Measurements from ENCODE around the gene DUSP11.
"Not testable (repeated sequence)": the region's sequence is repeated elsewhere in the genome, so short reads cannot be mapped to it uniquely, and the experiment has no call there.

DUSP11 gene

DNA sequence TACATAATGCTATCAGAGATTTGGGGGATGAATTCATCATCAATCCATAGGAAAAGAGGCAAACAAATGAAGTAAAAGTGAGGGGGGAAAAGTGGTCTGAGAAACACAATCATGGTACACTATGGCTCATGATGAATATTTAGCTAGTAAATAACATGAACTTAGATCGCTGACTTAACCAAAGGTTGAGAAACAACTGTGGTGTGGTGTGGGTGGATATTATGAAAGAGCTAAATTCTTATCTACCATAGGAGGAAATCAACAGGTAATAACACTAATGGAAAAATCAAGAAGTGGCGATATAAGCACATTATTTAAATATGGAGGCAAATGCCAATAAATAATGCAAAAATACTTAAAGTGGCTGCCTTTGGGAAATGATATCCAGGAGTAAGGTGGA, 30.6 kb downstream of the DUSP11 start:
- no peaks in the 10 kb centered on the region for H3K4me1 Mint-ChIP-seq (ENCODE audit: low read depth)
- H3K4me3 Mint-ChIP-seq: no peak overlapping the region
- no peaks in the 10 kb centered on the region for H3K27me3 Mint-ChIP-seq
- peaks cover 29% of the 10 kb centered on the region for H3K36me3 Mint-ChIP-seq
- no peak overlapping the region for H3K27ac Mint-ChIP-seq
- no peaks in the 10 kb centered on the region for H3K9me3 Mint-ChIP-seq (ENCODE audit: low read depth)

DNA sequence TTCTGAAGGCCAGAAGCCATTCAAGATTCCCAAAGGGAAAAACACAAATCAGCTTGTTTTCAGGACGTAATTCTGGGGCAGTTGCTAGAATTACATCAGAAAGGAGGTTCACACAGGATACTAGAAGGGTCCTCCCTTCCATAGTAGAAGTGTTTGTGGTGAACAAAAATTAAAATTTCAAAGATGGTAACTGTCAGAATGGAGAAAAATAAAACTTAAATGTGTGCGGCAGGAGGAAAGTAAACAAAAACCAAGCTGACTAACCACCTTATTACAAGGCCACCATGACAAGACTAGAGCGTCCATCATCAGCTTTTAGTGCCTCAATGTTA, 33.1 kb downstream of the DUSP11 start:
- H3K4me1 Mint-ChIP-seq (ENCODE audit: low read depth): no peaks in the 10 kb centered on the region
- H3K9me3 Mint-ChIP-seq (ENCODE audit: low read depth): no peaks in the 10 kb centered on the region
- no peaks in the 10 kb centered on the region for H3K27me3 Mint-ChIP-seq
- peaks cover 36% of the 10 kb centered on the region for H3K36me3 Mint-ChIP-seq
- no peak overlapping the region for H3K27ac Mint-ChIP-seq
- no peak overlapping the region for H3K4me3 Mint-ChIP-seq

DNA sequence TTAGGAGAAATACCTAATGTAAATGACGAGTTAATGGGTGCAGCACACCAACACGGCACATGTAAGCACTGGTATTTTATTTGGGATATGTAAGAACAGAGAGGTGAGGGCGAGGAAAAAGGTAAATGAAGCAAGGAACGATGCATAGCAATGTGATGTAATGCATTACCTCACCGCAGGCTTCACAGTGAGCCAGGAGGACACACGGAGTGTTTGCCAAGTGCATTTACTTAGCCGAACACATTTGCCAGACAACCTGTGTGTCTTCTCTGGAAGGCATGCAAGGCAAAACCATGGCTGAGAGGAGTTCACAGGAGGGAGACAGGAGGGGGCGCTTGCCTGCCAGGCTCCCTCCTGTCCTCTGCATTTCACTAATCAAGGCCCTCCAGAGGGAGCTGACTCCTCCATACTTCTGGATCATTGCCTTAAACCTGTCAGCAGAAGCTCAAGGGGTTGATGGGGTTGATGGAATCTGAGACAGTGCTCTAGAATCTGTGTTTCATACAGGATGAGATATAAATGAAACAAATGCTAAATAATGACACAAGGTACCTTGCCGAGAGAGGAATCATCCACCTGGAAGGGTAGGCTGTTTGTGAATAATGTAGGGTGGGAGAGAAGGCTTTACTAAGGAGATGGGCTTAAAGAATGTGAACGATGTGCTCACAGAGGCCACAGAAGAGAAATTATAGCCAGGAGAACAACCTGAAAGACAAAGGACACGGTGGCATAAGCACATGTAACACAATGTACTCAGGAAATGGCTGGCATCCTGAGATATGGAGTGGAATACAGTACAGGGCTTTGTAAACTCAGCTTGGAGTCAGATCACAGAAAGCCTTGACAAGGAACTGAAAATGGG, 33.7 kb downstream of the DUSP11 start:
- Mint-ChIP-seq H3K9me3 (ENCODE audit: low read depth) (no peaks in the 10 kb centered on the region), H3K27ac (no peak overlapping the region), H3K36me3 (peaks cover 39% of the 10 kb centered on the region), H3K27me3 (no peaks in the 10 kb centered on the region), H3K4me1 (ENCODE audit: low read depth) (no peaks in the 10 kb centered on the region), H3K4me3 (no peak overlapping the region)

DNA sequence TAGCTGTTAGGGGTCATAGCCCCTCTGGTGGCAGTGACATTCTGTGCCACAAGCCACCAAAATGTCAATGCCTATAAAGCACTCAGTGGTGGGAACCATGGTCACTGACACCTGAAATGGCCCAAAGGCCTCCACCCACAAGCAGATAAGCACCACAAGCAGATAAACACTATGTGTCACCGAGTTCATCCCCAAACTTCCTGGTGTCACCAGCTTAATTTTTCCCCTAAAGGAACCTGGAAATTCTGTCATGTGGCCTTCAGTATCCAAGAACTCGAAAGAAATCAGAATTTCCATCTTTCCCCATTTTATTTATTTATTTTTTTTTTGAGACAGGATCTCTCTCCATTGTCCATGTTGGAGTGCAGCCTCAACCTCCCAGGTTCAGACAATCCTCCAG, 39.1 kb downstream of the DUSP11 start:
- H3K4me1 Mint-ChIP-seq (ENCODE audit: low read depth): peaks cover 13% of the 10 kb centered on the region
- no peak overlapping the region for H3K27ac Mint-ChIP-seq
- H3K4me3 Mint-ChIP-seq: no peak overlapping the region
- H3K9me3 Mint-ChIP-seq (ENCODE audit: low read depth): no peaks in the 10 kb centered on the region
- peaks cover 31% of the 10 kb centered on the region for H3K36me3 Mint-ChIP-seq
- H3K27me3 Mint-ChIP-seq: no peaks in the 10 kb centered on the region

DNA sequence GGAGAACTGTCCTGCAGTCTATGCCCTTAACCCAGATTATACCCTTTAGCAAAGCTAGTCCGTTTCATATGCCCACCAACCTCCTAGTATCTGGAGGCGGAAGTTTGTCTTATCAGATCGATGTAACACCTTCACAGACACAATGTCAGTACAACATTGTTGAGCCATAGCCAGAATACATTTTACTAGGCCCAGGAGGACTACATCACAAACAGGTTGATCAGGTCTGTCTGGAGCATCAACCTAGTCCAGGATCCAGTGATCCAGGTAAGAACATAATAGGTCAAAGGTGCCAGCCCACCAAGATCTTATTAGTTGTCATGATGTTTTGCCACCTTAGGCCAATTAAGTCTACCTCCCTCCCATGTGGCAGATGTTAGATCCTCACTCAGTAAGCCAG, 40.8 kb downstream of the DUSP11 start:
- Mint-ChIP-seq H3K9me3 (ENCODE audit: low read depth) (no peaks in the 10 kb centered on the region), H3K4me1 (ENCODE audit: low read depth) (peaks cover 17% of the 10 kb centered on the region), H3K27ac (no peak overlapping the region), H3K4me3 (peak overlapping the region; percentile 3), H3K27me3 (no peaks in the 10 kb centered on the region), H3K36me3 (peaks cover 20% of the 10 kb centered on the region)

DNA sequence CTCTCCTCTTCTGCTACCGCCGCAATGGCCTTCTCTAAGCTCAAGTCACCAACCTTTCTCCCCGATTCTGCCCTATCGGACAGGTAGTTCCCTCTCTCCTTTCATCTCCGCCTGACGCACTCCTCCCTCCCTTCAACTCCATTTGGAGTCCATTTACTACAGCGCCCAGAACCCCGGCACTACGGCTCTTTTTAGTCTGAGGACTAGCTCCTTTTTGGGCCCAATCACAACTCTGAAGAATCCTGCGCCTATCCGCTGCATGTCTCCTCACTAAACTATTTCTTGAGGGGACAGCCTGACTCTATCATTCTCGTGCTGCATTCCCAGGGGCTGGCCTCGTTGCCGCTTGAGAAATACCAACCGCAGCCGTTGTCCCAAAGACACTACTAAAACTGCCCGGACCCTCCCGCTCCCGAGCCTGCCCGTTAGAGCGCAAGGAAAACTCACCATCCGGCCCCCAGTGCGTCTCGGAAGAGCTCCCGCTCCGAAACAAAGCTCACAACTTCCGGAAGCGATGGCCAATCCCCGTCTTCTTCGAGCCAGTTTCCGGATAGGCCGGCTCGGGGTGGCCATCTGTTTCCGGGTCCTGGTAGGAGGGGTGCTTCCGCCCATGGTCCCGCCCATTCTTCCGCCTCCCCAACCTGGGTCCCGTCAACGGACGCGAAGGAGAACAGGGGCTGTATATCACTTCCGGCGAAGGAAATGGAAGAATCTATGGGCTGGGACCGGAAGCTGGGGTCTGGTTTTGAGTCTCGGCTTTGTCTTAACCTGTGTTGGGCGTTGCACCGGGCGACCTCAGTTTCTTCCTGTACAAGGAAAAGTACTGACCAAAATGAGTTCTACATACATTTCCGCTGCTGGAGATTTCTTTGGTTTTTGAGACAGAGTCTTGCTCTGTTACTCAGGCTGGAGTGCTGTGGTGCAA, 42.8 kb downstream of the DUSP11 start, which contains the start of gene TPRKB:
TPRKB (minus strand) TSS at position 491 of the 925 bp plus-strand sequence. CDS start 2,776 bp downstream, outside the sequence.
- peaks cover 18% of the 10 kb centered on the region for H3K36me3 Mint-ChIP-seq
- peaks cover 17% of the 10 kb centered on the region for H3K4me1 Mint-ChIP-seq (ENCODE audit: low read depth)
- peak within 1 kb of the TSS; percentile 100 for H3K4me3 Mint-ChIP-seq
- no peaks in the 10 kb centered on the region for H3K9me3 Mint-ChIP-seq (ENCODE audit: low read depth)
- peak within 1 kb of the TSS; percentile 91 for H3K27ac Mint-ChIP-seq
- H3K27me3 Mint-ChIP-seq: no peaks in the 10 kb centered on the region

DNA sequence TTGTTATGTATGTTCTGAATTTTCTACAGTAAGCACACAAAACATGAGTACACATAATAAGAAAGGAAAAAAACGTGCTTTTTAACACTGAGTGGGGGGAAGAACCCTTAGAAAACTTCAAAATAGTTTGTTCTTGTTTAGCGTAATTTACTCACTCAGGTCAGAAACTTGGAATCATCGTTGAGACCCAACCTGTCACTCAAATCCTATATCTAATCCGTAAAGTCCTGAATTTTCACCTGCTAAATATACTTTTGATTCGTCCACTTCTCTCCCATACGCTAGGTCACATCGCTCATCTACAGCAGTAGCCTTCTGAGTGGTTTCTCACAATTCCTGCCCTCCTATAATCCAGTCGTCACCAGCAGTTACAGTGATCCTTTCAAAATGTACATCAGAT, 43.5 kb downstream of the DUSP11 start:
- peak overlapping the region; percentile 100 for H3K4me3 Mint-ChIP-seq
- H3K36me3 Mint-ChIP-seq: peaks cover 15% of the 10 kb centered on the region
- no peaks in the 10 kb centered on the region for H3K9me3 Mint-ChIP-seq (ENCODE audit: low read depth)
- H3K4me1 Mint-ChIP-seq (ENCODE audit: low read depth): peaks cover 17% of the 10 kb centered on the region
- no peaks in the 10 kb centered on the region for H3K27me3 Mint-ChIP-seq
- H3K27ac Mint-ChIP-seq: peak overlapping the region; percentile 91

DNA sequence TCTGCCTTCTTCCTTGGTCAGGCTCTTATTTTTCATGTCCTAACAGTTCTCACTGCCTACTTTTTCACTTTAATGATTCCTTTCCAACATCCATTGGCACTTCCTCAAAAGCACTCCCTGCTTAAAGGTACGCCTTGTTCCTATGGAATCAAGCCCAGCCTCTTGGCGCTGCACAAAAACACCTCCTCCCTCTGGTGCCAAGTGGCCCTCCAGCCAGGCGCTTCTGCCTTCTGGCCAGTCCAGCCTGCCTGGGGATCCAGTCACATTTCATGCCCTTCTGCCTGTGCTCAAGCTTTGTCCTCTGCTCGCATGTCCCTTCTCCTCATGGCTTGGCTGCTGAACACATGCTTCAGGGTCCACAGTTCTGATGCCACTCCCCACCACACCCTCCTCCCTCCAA, 49.1 kb downstream of the DUSP11 start:
- Mint-ChIP-seq H3K9me3 (ENCODE audit: low read depth) (no peaks in the 10 kb centered on the region), H3K4me1 (ENCODE audit: low read depth) (peaks cover 3% of the 10 kb centered on the region), H3K4me3 (no peak overlapping the region), H3K27ac (no peak overlapping the region), H3K27me3 (no peaks in the 10 kb centered on the region), H3K36me3 (peaks cover 11% of the 10 kb centered on the region)

DNA sequence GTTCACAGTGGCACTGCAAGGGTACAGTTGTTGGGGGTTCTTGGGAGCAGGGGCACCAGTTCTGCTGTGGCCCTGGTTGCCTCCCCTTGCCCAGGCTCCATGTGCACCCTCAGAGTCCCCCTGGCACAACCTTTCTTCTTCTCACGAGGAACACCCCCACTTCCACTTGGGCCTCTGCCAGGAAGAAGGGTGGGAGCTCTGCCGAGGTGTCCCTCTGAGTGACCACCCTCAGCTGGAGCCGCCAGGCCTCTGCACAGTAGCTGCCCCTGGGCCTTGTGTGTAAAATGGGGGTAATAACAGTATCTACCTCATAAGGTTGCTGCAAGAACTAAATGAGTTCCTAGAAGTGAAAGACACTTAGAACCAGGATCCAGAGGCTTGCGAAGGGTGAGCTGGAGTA, 51.2 kb downstream of the DUSP11 start:
- H3K4me1 Mint-ChIP-seq (ENCODE audit: low read depth): no peaks in the 10 kb centered on the region
- H3K27me3 Mint-ChIP-seq: no peaks in the 10 kb centered on the region
- H3K4me3 Mint-ChIP-seq: no peak overlapping the region
- no peak overlapping the region for H3K27ac Mint-ChIP-seq
- no peaks in the 10 kb centered on the region for H3K9me3 Mint-ChIP-seq (ENCODE audit: low read depth)
- H3K36me3 Mint-ChIP-seq: peaks cover 11% of the 10 kb centered on the region

DNA sequence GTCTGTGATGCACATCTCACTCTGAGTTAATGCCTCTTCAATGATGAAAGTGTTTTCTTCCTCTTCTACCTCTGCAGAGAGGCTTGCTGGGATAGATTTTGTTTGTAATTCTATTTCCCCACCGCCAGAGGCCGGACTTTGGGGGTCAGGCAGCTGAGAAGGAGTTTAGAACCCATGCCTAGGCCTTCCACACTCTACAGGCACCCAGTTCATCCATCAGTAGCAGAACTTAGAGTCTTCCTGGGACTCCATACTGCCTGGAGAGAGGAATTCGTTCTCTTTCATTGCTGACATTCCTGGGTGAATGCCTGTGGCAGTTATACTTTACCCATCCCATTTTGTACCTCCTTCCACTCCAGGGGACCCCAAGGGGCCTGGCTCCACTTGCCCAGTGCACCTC, 51.9 kb downstream of the DUSP11 start:
- H3K9me3 Mint-ChIP-seq (ENCODE audit: low read depth): no peaks in the 10 kb centered on the region
- no peaks in the 10 kb centered on the region for H3K4me1 Mint-ChIP-seq (ENCODE audit: low read depth)
- H3K27me3 Mint-ChIP-seq: no peaks in the 10 kb centered on the region
- no peak overlapping the region for H3K27ac Mint-ChIP-seq
- H3K36me3 Mint-ChIP-seq: peaks cover 9% of the 10 kb centered on the region
- H3K4me3 Mint-ChIP-seq: no peak overlapping the region

DNA sequence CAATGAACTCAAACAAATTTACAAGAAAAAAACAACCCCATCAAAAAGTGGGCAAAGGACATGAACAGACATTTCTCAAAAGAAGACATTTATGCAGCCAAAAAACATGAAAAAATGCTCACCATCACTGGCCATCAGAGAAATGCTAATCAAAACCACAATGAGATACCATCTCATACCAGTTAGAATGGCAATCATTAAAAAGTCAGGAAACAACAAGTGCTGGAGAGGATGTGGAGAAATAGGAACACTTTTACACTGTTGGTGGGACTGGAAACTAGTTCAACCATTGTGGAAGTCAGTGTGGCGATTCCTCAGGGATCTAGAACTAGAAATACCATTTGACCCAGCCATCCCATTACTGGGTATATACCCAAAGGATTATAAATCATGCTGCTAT, 53.2 kb downstream of the DUSP11 start:
- not testable (repeated sequence) for H3K4me3 Mint-ChIP-seq; H3K27ac Mint-ChIP-seq; H3K27me3 Mint-ChIP-seq; H3K9me3 Mint-ChIP-seq (ENCODE audit: low read depth); H3K4me1 Mint-ChIP-seq (ENCODE audit: low read depth); H3K36me3 Mint-ChIP-seq

DNA sequence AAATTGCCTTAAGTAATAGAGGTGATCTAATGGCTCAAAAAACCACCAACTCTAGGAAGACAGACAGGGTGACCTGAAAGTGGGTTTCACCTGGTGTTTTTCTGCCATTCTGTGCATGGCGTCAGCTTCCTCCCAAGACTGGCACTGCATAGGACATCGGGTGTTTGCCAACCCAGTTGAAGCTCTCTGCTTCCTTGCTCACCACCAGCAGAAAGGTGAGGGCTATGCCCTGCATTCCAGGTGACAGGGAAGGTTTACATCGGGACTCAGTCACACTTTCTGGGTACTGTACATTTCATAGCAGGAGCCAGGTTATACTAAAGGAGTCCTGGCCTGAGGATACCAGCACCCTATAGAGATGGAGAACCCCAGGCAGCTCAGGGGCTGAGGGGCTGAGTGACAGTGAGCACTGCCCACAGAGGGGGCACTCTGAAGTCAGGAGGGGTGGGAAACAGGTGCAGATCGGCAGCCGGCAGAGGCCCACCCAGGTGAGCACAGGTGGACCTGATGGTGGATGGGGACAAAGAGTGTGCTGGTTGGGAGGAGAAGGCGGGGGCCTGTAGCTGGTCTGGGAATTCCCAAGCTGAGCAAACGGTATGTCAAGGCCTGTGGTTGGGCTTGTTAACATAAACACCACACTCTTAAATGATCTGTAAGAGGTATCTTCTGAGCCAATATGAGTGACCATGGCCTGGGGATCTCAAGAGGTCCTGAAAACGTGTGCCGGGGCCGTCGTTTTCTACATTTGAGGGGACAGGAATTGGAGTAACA, 60.9 kb downstream of the DUSP11 start:
- Mint-ChIP-seq H3K4me3 (no peak overlapping the region), H3K4me1 (ENCODE audit: low read depth) (no peaks in the 10 kb centered on the region)

DNA sequence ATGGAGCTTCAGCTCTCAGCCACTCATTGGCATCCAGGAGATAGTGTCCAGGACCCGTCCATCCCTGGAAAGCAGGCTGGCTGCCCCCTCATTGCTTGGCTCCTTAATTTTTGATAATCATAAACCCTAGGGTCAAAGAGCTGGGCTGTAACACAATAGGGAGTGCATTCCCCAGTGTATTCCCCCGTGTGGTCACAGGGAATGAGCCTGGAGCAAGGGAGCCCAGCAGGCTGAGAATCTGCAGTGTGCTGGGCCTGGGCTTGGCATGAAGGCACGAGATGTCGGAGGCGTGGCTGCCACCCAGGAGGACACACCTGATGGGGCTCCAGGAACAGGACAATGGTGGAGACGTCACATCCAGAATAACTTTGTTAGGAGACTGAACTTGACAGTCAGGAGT, 61.5 kb downstream of the DUSP11 start:
- Mint-ChIP-seq H3K4me3 (no peak overlapping the region), H3K9me3 (ENCODE audit: low read depth) (peaks cover 11% of the 10 kb centered on the region), H3K36me3 (peaks cover 6% of the 10 kb centered on the region), H3K27ac (no peak overlapping the region), H3K27me3 (peaks cover 2% of the 10 kb centered on the region), H3K4me1 (ENCODE audit: low read depth) (no peaks in the 10 kb centered on the region)

More for the DNA sequence above, 60.9 kb downstream of the DUSP11 start:
- Mint-ChIP-seq H3K9me3 (ENCODE audit: low read depth) (peaks cover 7% of the 10 kb centered on the region), H3K27ac (no peak overlapping the region), H3K36me3 (peaks cover 3% of the 10 kb centered on the region), H3K27me3 (peaks cover 2% of the 10 kb centered on the region)

DNA sequence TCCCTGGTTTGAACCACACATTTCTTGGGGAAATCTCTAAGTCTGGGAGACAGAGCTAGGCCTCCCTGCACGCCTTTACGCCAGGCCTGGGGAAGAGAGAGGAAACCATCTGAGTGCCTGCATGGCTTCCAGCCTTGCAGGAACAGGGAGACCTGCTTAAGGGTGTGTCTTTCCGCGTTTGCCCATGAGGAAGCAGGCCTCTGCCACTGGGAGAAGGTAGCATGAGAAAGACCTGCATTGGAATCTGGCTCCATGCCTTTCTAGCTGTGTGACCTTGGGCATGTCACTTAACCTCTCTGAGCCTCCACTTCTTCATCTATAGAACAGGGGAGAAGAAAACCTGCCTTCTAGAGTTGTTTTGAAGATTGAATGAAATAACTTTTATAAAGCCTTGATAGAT, 62.2 kb downstream of the DUSP11 start:
- H3K27me3 Mint-ChIP-seq: not testable (repeated sequence)

DNA sequence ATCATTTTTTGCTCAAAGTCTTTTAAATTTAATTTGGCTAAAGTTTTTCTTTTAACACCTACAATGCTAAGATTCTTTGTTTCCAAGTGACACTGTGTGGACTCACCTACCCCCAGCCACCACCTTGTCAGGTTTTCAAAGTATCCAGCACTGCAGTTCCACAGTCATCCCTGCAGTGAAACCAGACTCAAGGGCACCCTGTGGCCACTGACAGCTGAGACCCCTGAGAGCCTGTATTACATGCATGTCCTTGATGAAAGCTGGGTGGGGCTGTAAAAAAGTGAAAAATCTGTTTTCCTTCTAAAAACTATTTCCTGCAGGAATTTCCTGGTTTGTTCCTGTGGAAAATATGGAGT, 62.7 kb downstream of the DUSP11 start:
- Mint-ChIP-seq H3K4me1 (ENCODE audit: low read depth) (no peaks in the 10 kb centered on the region), H3K36me3 (peaks cover 6% of the 10 kb centered on the region), H3K4me3 (no peak overlapping the region), H3K9me3 (ENCODE audit: low read depth) (peaks cover 12% of the 10 kb centered on the region), H3K27me3 (peaks cover 2% of the 10 kb centered on the region), H3K27ac (no peak overlapping the region)

More for the DNA sequence above, 62.2 kb downstream of the DUSP11 start:
- not testable (repeated sequence) for H3K27ac Mint-ChIP-seq; H3K36me3 Mint-ChIP-seq; H3K4me3 Mint-ChIP-seq; H3K4me1 Mint-ChIP-seq (ENCODE audit: low read depth)
- peaks cover 12% of the 10 kb centered on the region for H3K9me3 Mint-ChIP-seq (ENCODE audit: low read depth)
